T-cell (primary cell): ENCODE results near the gene HELZ2. TPM values are rescaled to one million over a fixed set of nuclear protein-coding genes. Genes with fewer than 3 reads are reported as not detected.

Source experiments
- ATAC-seq, 4 experiments: fragments of 200-7000 bp in 3 of 4; fragments of 150-1000 bp in 1 of 4; cut with Tn5 transposase; replicated peaks in 1 of 4; 1 replicate in 3 of 4; 2 replicates in 1 of 4; pipeline ENCODE4 v1.10.0; 2021; ENCODE audit warnings: moderate library complexity in 3 of 4, mild to moderate bottlenecking in 2 of 4, moderate number of reproducible peaks in 1 of 4
- CTCF ChIA-PET, 2 donors: fragments of 300-600 bp; sonication (Branson Sonifier 250); formaldehyde crosslinking; loops; one replicate each; lab custom pipeline; 2022; ENCODE audit warnings: antibody characterized with exemption in 2 of 2; lab: Charles Lee
- POLR2A ChIA-PET, 2 donors: fragments of 300-600 bp; sonication (Branson Sonifier 250); formaldehyde crosslinking; loops; one replicate each; lab custom pipeline; 2022; ENCODE audit warnings: antibody characterized with exemption in 2 of 2; lab: Charles Lee
- DNase-seq, 35 experiments: peaks; one replicate each; pipeline versions ENCODE4 v3.0.0 to v3.0.0-alpha.2; 2013 to 2023
- H3K27ac ChIP-seq: one replicate; pipeline ENCODE4 v1.5.1; 2013; ENCODE audit warnings: low read length
- H3K27me3 ChIP-seq, 2 experiments: replicated peaks in 1 of 2; 1 replicate in 1 of 2; 2 replicates in 1 of 2; pipeline versions ENCODE4 v1.6.1 to v1.7.0; 2013; ENCODE audit warnings: low read length in 1 of 2, mixed read lengths in 1 of 2; ENCODE audit not compliant: control insufficient read depth in 2 of 2, insufficient read depth in 2 of 2; ENCODE audit errors: extremely low read depth in 1 of 2
- H3K36me3 ChIP-seq, 2 donors: 1 replicate in 1 of 2; 2 replicates in 1 of 2; pipeline versions ENCODE4 v1.6.1 to v1.7.0; 2013; ENCODE audit warnings: low read length in 1 of 2; ENCODE audit not compliant: control insufficient read depth in 2 of 2, insufficient read depth in 1 of 2; ENCODE audit errors: extremely low read depth in 1 of 2
- H3K4me1 ChIP-seq, 2 experiments: 1 replicate in 1 of 2; 2 replicates in 1 of 2; pipeline versions ENCODE4 v1.6.1 to v1.7.0; 2013; ENCODE audit warnings: low read length in 2 of 2, mixed read lengths in 1 of 2; ENCODE audit not compliant: insufficient read depth in 2 of 2, control insufficient read depth in 1 of 2; ENCODE audit errors: extremely low read depth in 1 of 2
- H3K4me3 ChIP-seq, 2 donors: 1 replicate in 1 of 2; 2 replicates in 1 of 2; pipeline versions ENCODE4 v1.5.1 to v1.7.0; 2013; ENCODE audit warnings: mild to moderate bottlenecking in 2 of 2, low read length in 1 of 2, moderate library complexity in 1 of 2; ENCODE audit not compliant: control insufficient read depth in 1 of 2; ENCODE audit errors: extremely low read depth in 1 of 2
- H3K9me3 ChIP-seq: 2 replicates; pipeline ENCODE4 v1.7.0; 2013
- H3K27ac Mint-ChIP-seq, 2 donors: one replicate each; pipeline ENCODE4 v1.8.0; 2020 to 2021; ENCODE audit warnings: mild to moderate bottlenecking in 2 of 2, mixed read lengths in 2 of 2
- H3K27me3 Mint-ChIP-seq, 2 donors: one replicate each; pipeline ENCODE4 v1.8.0; 2021 to 2022; ENCODE audit warnings: mixed read lengths in 2 of 2
- H3K36me3 Mint-ChIP-seq: one replicate; pipeline ENCODE4 v1.8.0; 2021; ENCODE audit warnings: mixed read lengths
- H3K4me1 Mint-ChIP-seq, 3 donors: one replicate each; pipeline ENCODE4 v1.8.0; 2020 to 2022; ENCODE audit warnings: mixed read lengths in 3 of 3, mild to moderate bottlenecking in 1 of 3
- H3K4me3 Mint-ChIP-seq, 3 donors: one replicate each; pipeline ENCODE4 v1.8.0; 2020 to 2022; ENCODE audit warnings: mild to moderate bottlenecking in 3 of 3, mixed read lengths in 3 of 3, moderate library complexity in 3 of 3
- H3K9me3 Mint-ChIP-seq, 3 donors: one replicate each; pipeline ENCODE4 v1.8.0; 2020 to 2022; ENCODE audit warnings: mixed read lengths in 3 of 3
- WGBS: methylation state at CpG from one replicate; pipeline ENCODE4 v1.1.5; 2013; ENCODE audit warnings: missing lambda C conversion rate; ENCODE audit not compliant: insufficient coverage; 5-methylcytosine and 5-hydroxymethylcytosine counted together
- total RNA-seq, 35 experiments: library from RNA in 6 of 35; stranded (reverse) in 6 of 35; fragments of 120-200 nt in 1 of 35; gene quantifications; one replicate each; pipeline versions ENCODE4 v1.2.1 to v1.2.4 and lab custom pipeline; 2013 to 2026

HELZ2 gene
- total RNA-seq, 5 donors from 2014 or later (not counting 1 experiment from before 2014, with no cell fraction given): 31.6 to 73.0 (median 43.5) TPM

GRCh38 chr20:63546256-63546955, 27.6 kb downstream of the HELZ2 start:
- H3K9me3 Mint-ChIP-seq: no peaks in the 10 kb centered on the region
- ChIA-PET POLR2A (no interaction called here), CTCF (interaction anchor here in 1 of 2 donors (0.7 kb wide), 1 partner anchor 365 kb away, joined by 3 read pairs; no protein-coding TSS in a partner anchor)
- no peak overlapping the region for H3K27ac ChIP-seq
- H3K27me3 Mint-ChIP-seq: peaks cover 0 to 10% of the 10 kb centered on the region in 2 donors
- no peaks in the 10 kb centered on the region for H3K36me3 Mint-ChIP-seq
- H3K4me3 ChIP-seq: no peak overlapping the region
- no peaks in the 10 kb centered on the region for H3K9me3 ChIP-seq
- no peak overlapping the region for H3K27ac Mint-ChIP-seq
- DNase-seq: no peak
- no peak overlapping the region for H3K4me3 Mint-ChIP-seq
- H3K4me1 ChIP-seq: peaks cover 11 to 15% of the 10 kb centered on the region in 2 experiments
- no peak for ATAC-seq
- 84% methylated on average over 17 of the region's 20 CpGs for WGBS
- H3K36me3 ChIP-seq: no peaks in the 10 kb centered on the region
- peaks cover 4 to 16% (median 11%) of the 10 kb centered on the region in 3 donors for H3K4me1 Mint-ChIP-seq
- H3K27me3 ChIP-seq: peaks cover 0 to 43% of the 10 kb centered on the region in 2 experiments

DNA sequence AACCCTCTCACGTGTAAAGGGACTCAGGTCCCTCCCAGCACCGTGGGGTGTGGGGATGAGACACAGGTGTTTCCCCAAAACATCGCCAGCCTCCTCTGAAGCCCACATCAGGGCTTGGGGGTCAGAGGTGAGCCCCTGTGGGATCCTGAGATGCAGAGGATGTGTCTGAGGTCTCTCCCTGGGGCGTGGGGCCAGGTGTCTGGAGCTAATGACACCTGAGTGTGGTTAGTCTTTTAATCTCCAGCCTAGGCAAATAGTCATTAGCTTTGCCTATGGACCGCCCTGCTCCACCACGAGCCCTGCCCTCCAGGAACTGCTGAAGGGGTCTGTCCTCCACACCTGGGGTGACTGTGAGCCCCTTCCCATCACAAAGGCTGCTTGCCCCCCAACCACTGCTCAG, 28.2 kb downstream of the HELZ2 start:
- Histone ChIP-seq H3K27ac (no peak overlapping the region), H3K9me3 (no peaks in the 10 kb centered on the region), H3K4me1 (peaks cover 11 to 15% of the 10 kb centered on the region in 2 experiments), H3K4me3 (no peak overlapping the region), H3K36me3 (no peaks in the 10 kb centered on the region), H3K27me3 (peaks cover 0 to 39% of the 10 kb centered on the region in 2 experiments)
- ChIA-PET POLR2A (interaction anchor here in 1 of 2 donors (0.6 kb wide), 1 partner anchor 28 kb away, joined by 7 read pairs; the partner anchor contains the start of gene HELZ2), CTCF (no interaction called here)
- Mint-ChIP-seq H3K36me3 (no peaks in the 10 kb centered on the region), H3K4me1 (peaks cover 4 to 11% (median 11%) of the 10 kb centered on the region in 3 donors), H3K4me3 (no peak overlapping the region), H3K27me3 (peaks cover 0 to 10% of the 10 kb centered on the region in 2 donors), H3K27ac (no peak overlapping the region), H3K9me3 (no peaks in the 10 kb centered on the region)
- no peak for DNase-seq
- no CpG with 5 or more reads among the region's 6 CpGs for WGBS
- ATAC-seq: peak in 1 of 4 experiments; percentile 61

- WGBS: 78% methylated on average over 17 of the region's 19 CpGs
- no peak overlapping the region for H3K27ac ChIP-seq
- peaks cover 0 to 31% of the 10 kb centered on the region in 2 experiments for H3K27me3 ChIP-seq
- Mint-ChIP-seq H3K27me3 (peaks cover 0 to 6% of the 10 kb centered on the region in 2 donors), H3K4me1 (peaks cover 4 to 13% (median 11%) of the 10 kb centered on the region in 3 donors), H3K27ac (no peak overlapping the region), H3K4me3 (no peak overlapping the region), H3K9me3 (no peaks in the 10 kb centered on the region), H3K36me3 (no peaks in the 10 kb centered on the region)
- H3K9me3 ChIP-seq: no peaks in the 10 kb centered on the region
- H3K4me1 ChIP-seq: peaks cover 11 to 15% of the 10 kb centered on the region in 2 experiments
- ChIA-PET CTCF (no interaction called here), POLR2A (interaction anchor here in 1 of 2 donors (0.6 kb wide), 1 partner anchor 29 kb away, joined by 7 read pairs; the partner anchor contains the start of gene HELZ2)
- ATAC-seq (no peak), DNase-seq (no peak)
- no peaks in the 10 kb centered on the region for H3K36me3 ChIP-seq
- no peak overlapping the region for H3K4me3 ChIP-seq
Measured at GRCh38 chr20:63544958-63545516, 29.0 kb downstream of the HELZ2 start.

GRCh38 chr20:63544241-63544957, 29.6 kb downstream of the HELZ2 start:
- ChIA-PET POLR2A (no interaction called here), CTCF (no interaction called here)
- H3K36me3 ChIP-seq: no peaks in the 10 kb centered on the region
- Mint-ChIP-seq H3K36me3 (no peaks in the 10 kb centered on the region), H3K27ac (no peak overlapping the region), H3K4me1 (peaks cover 2 to 13% (median 9%) of the 10 kb centered on the region in 3 donors), H3K9me3 (no peaks in the 10 kb centered on the region), H3K27me3 (peaks cover 0 to 6% of the 10 kb centered on the region in 2 donors), H3K4me3 (no peak overlapping the region)
- H3K27me3 ChIP-seq: peaks cover 0 to 25% of the 10 kb centered on the region in 2 experiments
- H3K4me3 ChIP-seq: no peak overlapping the region
- no peaks in the 10 kb centered on the region for H3K9me3 ChIP-seq
- WGBS: 85% methylated on average over 27 of the region's 27 CpGs
- H3K4me1 ChIP-seq: peaks cover 9 to 17% of the 10 kb centered on the region in 2 experiments
- no peak for DNase-seq
- no peak for ATAC-seq
- no peak overlapping the region for H3K27ac ChIP-seq

GRCh38 chr20:63543733-63544132, 30.3 kb downstream of the HELZ2 start:
- WGBS: 86% methylated on average over 6 of the region's 6 CpGs
- ChIA-PET CTCF (no interaction called here), POLR2A (no interaction called here)

DNA sequence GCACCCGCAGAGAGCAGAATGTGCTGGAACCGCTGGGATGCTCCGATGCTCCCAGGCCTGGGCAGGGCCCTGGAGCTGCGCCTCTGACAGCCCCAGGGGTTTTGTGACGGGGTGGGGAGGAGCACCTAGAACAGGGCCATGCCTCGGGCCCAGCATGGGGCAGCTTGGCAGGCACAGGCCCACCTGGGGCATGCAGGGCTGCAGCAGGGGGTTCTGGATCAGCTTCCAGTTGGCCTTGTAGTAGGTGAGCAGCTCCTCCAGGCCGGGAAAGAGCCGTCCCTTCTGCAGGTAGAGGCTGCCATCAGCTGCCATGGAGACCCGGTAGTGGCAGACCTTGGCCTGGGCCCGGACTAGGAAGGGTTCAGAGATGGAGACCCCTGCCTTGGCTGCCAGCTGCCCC, 30.9 kb downstream of the HELZ2 start:
- POLR2A ChIA-PET: no interaction called here
- CTCF ChIA-PET: no interaction called here
- peaks cover 5 to 24% of the 10 kb centered on the region in 2 experiments for H3K4me1 ChIP-seq

More at GRCh38 chr20:63543733-63544132, 30.3 kb downstream of the HELZ2 start:
- DNase-seq (no peak), ATAC-seq (no peak)
- H3K4me3 ChIP-seq: no peak overlapping the region
- Mint-ChIP-seq H3K4me1 (peaks cover 2 to 11% (median 6%) of the 10 kb centered on the region in 3 donors), H3K36me3 (no peaks in the 10 kb centered on the region), H3K27me3 (peaks cover 0 to 6% of the 10 kb centered on the region in 2 donors), H3K4me3 (no peak overlapping the region), H3K27ac (peak overlapping the region in 1 of 2 donors; percentile 24), H3K9me3 (no peaks in the 10 kb centered on the region)
- H3K4me1 ChIP-seq: peaks cover 8 to 22% of the 10 kb centered on the region in 2 experiments
- peaks cover 0 to 24% of the 10 kb centered on the region in 2 experiments for H3K27me3 ChIP-seq
- H3K36me3 ChIP-seq: no peaks in the 10 kb centered on the region
- H3K9me3 ChIP-seq: no peaks in the 10 kb centered on the region
- no peak overlapping the region for H3K27ac ChIP-seq

More for the DNA sequence above, 30.9 kb downstream of the HELZ2 start:
- DNase-seq: no peak
- Histone ChIP-seq H3K27me3 (peaks cover 0 to 18% of the 10 kb centered on the region in 2 experiments), H3K36me3 (no peaks in the 10 kb centered on the region), H3K27ac (no peak overlapping the region), H3K4me3 (no peak overlapping the region), H3K9me3 (no peaks in the 10 kb centered on the region)
- Mint-ChIP-seq H3K36me3 (no peaks in the 10 kb centered on the region), H3K4me1 (peaks cover 4 to 11% (median 8%) of the 10 kb centered on the region in 3 donors), H3K27me3 (peaks cover 0 to 4% of the 10 kb centered on the region in 2 donors), H3K27ac (no peak overlapping the region), H3K9me3 (no peaks in the 10 kb centered on the region), H3K4me3 (no peak overlapping the region)
- 90% methylated on average over 8 of the region's 10 CpGs for WGBS
- ATAC-seq: no peak
